K562 (cell line): Measurements from ENCODE around the gene PPP1R13L. TPM values are rescaled to one million over a fixed set of nuclear protein-coding genes. Genes with fewer than 3 reads are reported as not detected.
A peak's percentile ranks its signal among the peaks of the same experiment; 100 is the strongest.

Experiments used
- CBFB ChIP-seq: sonication (generic); formaldehyde crosslinking; IDR thresholded peaks from 2 replicates; pipeline ENCODE4 v1.4.0; 2020; ENCODE audit warnings: mild to moderate bottlenecking, missing genetic modification reagents
- CREM ChIP-seq: IDR thresholded peaks from 2 replicates; pipeline ENCODE4 v1.6.1; 2014; ENCODE audit warnings: antibody characterized with exemption, low read depth
- CTBP1 ChIP-seq: fragments of 450-650 bp; IDR thresholded peaks from 2 replicates; pipeline ENCODE4 v1.6.1; 2016; ENCODE audit warnings: borderline replicate concordance
- HCFC1 ChIP-seq: IDR thresholded peaks from 2 replicates; pipeline ENCODE4 v1.6.1; 2012; ENCODE audit warnings: low read depth, low read length, improper control_type of control experiment
- MYBL2 ChIP-seq, 2 experiments: fragments of 450-650 bp in 1 of 2; sonication (generic) in 1 of 2; formaldehyde crosslinking in 1 of 2; IDR thresholded peaks; 2 replicates each; pipeline versions ENCODE4 v1.6.1 to v1.8.1; 2017 to 2022; ENCODE audit warnings: borderline replicate concordance in 1 of 2, inconsistent platforms in 1 of 2, low read depth in 1 of 2, mild to moderate bottlenecking in 1 of 2, missing genetic modification reagents in 1 of 2, moderate library complexity in 1 of 2
- MYNN ChIP-seq, 2 experiments: sonication (generic); formaldehyde crosslinking in 1 of 2; IDR thresholded peaks; 2 replicates each; pipeline versions ENCODE4 v1.5.0 to v1.6.1; 2016 to 2020; ENCODE audit warnings: antibody characterized with exemption in 1 of 2, missing genetic modification reagents in 1 of 2
- POLR2G ChIP-seq: fragments of 200-400 bp; formaldehyde crosslinking; IDR thresholded peaks from 2 replicates; pipeline ENCODE4 v1.6.1; 2017; ENCODE audit warnings: low read depth, mild to moderate bottlenecking, antibody characterized with exemption, low read length, moderate library complexity
- SP1 ChIP-seq: sonication (generic); formaldehyde crosslinking; IDR thresholded peaks from 2 replicates; pipeline ENCODE4 v1.8.1; 2022; ENCODE audit warnings: mild to moderate bottlenecking, missing genetic modification reagents
- SRSF7 ChIP-seq: fragments of 200-400 bp; formaldehyde crosslinking; optimal IDR thresholded peaks from 2 replicates; pipeline ENCODE3; 2017; ENCODE audit warnings: mild to moderate bottlenecking, low read depth, low read length
- TRIM28 ChIP-seq: fragments of 450-650 bp; IDR thresholded peaks from 2 replicates; pipeline ENCODE4 v1.6.1; 2017
- XRCC4 ChIP-seq: IDR thresholded peaks from one replicate; pipeline ENCODE4 v1.6.1; 2011; ENCODE audit not compliant: insufficient read depth, insufficient read length; ENCODE audit errors: extremely low read depth
- ZC3H8 ChIP-seq: fragments of 450-650 bp; IDR thresholded peaks from 2 replicates; pipeline ENCODE4 v1.6.1; 2017
- ZFX ChIP-seq: sonication (generic); formaldehyde crosslinking; IDR thresholded peaks from 2 replicates; pipeline ENCODE4 v1.8.0; 2022; ENCODE audit warnings: mild to moderate bottlenecking, missing genetic modification reagents, moderate library complexity
- ZKSCAN3 ChIP-seq: fragments of 250-450 bp; sonication (Bioruptor Pico); IDR thresholded peaks from 2 replicates; pipeline ENCODE4 v1.4.0; 2020
- polyA plus RNA-seq, 8 experiments: library from polyadenylated mRNA; depleted of rRNA in 4 of 8; stranded (reverse) in 5 of 8; unstranded in 3 of 8; fragments of >200 nt; fragmentation: Nextera tagmentation in 2 of 8; fragmentation: Illumina TruSeq in 1 of 8; extraction: Ambion mirVana in 2 of 8; extraction: Trizol in 1 of 8; gene quantifications; 2 replicates each; pipeline versions ENCODE4 v1.2.1 to v1.2.3, GENCODE V29; 2011 to 2014; ENCODE audit warnings: inconsistent platforms in 1 of 8, missing spikeins in 1 of 8
- total RNA-seq, 7 experiments: library from RNA; depleted of rRNA in 6 of 7; stranded (reverse); fragments of >200 nt in 6 of 7; fragmentation: Illumina TruSeq in 2 of 7; extraction: Trizol in 2 of 7; gene quantifications; 2 replicates each; pipeline versions ENCODE4 v1.2.1 to v1.2.3, GENCODE V29; 2011 to 2021; ENCODE audit warnings: low replicate concordance in 1 of 7
- TF ChIP-seq, protein P1 (sequence below), 3 experiments: IDR thresholded peaks in 2 of 3; conservative IDR thresholded peaks in 1 of 3; 2 replicates each; pipeline ENCODE4 v1.5.1; 2011 to 2012; ENCODE audit warnings: low read length in 3 of 3, mild to moderate bottlenecking in 3 of 3, control low read depth in 2 of 3, improper control_type of control experiment in 1 of 3, inconsistent platforms in 1 of 3, low read depth in 1 of 3, mixed read lengths in 1 of 3, moderate library complexity in 1 of 3; ENCODE audit not compliant: insufficient read depth in 2 of 3
- TF ChIP-seq, protein P2 (sequence below): sonication (generic); formaldehyde crosslinking; IDR thresholded peaks from 2 replicates; pipeline ENCODE4 v1.8.0; 2022; ENCODE audit warnings: mild to moderate bottlenecking, missing genetic modification reagents
- TF ChIP-seq, protein P3 (sequence below): fragments of 250-450 bp; sonication (Bioruptor Pico); IDR thresholded peaks from 2 replicates; pipeline ENCODE4 v1.4.0; 2020; ENCODE audit warnings: mild to moderate bottlenecking, moderate library complexity

Gene PPP1R13L
- total and polyA plus RNA-seq, 9 of the 15 experiments (the other 6 are each of a cell fraction or from before 2014, with no cell fraction given): 0.32 to 6.7 (median 2.0) TPM

DNA sequence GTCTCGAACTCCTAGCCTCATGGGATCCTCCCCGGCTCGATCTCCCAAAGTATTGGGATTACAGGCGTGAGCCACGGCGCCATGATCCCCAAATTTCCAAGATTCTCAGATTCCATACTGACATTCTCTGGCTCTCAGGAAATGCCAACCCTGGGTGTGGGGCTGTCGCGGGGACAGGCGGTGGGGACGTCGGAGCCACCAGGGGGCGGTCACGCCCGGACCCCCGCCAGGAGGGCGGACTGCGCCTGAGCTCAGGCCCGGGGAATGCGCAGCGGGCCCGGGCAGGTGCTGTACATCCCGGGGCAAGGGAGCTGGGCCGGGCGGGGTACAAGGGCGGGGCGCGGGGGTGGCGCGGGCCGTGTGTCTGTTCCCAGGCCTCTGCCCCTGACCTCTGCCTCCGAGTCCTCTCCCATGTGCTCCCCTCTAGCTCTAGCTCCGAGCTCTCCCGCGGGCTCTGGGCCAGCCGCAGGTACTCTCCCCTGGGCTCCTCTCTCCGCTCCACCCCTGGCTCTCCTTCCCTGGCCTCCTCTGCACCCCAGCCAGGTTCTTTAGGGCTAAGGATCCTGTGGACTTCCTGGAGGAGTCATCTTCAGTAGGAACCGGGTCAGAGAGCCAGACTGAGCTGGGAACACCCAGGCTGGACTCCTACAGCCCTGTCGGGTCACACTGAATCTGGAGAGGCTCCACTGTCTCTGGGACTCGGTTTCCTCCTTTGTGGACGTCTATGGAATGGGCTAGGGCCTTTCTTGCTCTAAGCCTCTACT is 2.4 kb downstream of the PPP1R13L start (continued):
- TF ChIP-seq MYNN (IDR thresholded peaks at IDR 0.05) (no peak), MYNN (CRISPR knock-in tag; IDR thresholded peaks at IDR 0.05) (no peak), MYBL2 (IDR thresholded peaks at IDR 0.05; ENCODE audit: low read depth) (no peak), MYBL2 (CRISPR knock-in tag; IDR thresholded peaks at IDR 0.05; ENCODE audit: borderline replicate concordance) (no peak), SP1 (CRISPR knock-in tag) (peak; percentile 58; the same call in 1 of the 2 replicates), XRCC4 (no peak), POLR2G (peak; percentile 48), ZKSCAN3 (CRISPR knock-in tag) (no peak), HCFC1 (0 out of 2 replicates have a peak, but pooled peaks have one; percentile 10), ZC3H8 (no peak), ZFX (CRISPR knock-in tag) (peak; percentile 43; the same call in 1 of the 2 replicates), CBFB (CRISPR knock-in tag) (no peak), TRIM28 (no peak), CREM (peak; percentile 55), SRSF7 (no peak), CTBP1 (peak; percentile 28; the same call in 1 of the 2 replicates)
- TF ChIP-seq, protein P1, sequence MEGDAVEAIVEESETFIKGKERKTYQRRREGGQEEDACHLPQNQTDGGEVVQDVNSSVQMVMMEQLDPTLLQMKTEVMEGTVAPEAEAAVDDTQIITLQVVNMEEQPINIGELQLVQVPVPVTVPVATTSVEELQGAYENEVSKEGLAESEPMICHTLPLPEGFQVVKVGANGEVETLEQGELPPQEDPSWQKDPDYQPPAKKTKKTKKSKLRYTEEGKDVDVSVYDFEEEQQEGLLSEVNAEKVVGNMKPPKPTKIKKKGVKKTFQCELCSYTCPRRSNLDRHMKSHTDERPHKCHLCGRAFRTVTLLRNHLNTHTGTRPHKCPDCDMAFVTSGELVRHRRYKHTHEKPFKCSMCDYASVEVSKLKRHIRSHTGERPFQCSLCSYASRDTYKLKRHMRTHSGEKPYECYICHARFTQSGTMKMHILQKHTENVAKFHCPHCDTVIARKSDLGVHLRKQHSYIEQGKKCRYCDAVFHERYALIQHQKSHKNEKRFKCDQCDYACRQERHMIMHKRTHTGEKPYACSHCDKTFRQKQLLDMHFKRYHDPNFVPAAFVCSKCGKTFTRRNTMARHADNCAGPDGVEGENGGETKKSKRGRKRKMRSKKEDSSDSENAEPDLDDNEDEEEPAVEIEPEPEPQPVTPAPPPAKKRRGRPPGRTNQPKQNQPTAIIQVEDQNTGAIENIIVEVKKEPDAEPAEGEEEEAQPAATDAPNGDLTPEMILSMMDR (IDR thresholded peaks at IDR 0.05 in 2 of 3, conservative IDR thresholded peaks at IDR 0.05 in 1 of 3; ENCODE audit: insufficient read depth in 2 of 3, low read depth in 1 of 3, low read length in 3 of 3): peak; percentile 71 to 82 (median 81)
- TF ChIP-seq, protein P2, sequence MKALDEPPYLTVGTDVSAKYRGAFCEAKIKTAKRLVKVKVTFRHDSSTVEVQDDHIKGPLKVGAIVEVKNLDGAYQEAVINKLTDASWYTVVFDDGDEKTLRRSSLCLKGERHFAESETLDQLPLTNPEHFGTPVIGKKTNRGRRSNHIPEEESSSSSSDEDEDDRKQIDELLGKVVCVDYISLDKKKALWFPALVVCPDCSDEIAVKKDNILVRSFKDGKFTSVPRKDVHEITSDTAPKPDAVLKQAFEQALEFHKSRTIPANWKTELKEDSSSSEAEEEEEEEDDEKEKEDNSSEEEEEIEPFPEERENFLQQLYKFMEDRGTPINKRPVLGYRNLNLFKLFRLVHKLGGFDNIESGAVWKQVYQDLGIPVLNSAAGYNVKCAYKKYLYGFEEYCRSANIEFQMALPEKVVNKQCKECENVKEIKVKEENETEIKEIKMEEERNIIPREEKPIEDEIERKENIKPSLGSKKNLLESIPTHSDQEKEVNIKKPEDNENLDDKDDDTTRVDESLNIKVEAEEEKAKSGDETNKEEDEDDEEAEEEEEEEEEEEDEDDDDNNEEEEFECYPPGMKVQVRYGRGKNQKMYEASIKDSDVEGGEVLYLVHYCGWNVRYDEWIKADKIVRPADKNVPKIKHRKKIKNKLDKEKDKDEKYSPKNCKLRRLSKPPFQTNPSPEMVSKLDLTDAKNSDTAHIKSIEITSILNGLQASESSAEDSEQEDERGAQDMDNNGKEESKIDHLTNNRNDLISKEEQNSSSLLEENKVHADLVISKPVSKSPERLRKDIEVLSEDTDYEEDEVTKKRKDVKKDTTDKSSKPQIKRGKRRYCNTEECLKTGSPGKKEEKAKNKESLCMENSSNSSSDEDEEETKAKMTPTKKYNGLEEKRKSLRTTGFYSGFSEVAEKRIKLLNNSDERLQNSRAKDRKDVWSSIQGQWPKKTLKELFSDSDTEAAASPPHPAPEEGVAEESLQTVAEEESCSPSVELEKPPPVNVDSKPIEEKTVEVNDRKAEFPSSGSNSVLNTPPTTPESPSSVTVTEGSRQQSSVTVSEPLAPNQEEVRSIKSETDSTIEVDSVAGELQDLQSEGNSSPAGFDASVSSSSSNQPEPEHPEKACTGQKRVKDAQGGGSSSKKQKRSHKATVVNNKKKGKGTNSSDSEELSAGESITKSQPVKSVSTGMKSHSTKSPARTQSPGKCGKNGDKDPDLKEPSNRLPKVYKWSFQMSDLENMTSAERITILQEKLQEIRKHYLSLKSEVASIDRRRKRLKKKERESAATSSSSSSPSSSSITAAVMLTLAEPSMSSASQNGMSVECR (CRISPR knock-in tag): no peak
- TF ChIP-seq, protein P3, sequence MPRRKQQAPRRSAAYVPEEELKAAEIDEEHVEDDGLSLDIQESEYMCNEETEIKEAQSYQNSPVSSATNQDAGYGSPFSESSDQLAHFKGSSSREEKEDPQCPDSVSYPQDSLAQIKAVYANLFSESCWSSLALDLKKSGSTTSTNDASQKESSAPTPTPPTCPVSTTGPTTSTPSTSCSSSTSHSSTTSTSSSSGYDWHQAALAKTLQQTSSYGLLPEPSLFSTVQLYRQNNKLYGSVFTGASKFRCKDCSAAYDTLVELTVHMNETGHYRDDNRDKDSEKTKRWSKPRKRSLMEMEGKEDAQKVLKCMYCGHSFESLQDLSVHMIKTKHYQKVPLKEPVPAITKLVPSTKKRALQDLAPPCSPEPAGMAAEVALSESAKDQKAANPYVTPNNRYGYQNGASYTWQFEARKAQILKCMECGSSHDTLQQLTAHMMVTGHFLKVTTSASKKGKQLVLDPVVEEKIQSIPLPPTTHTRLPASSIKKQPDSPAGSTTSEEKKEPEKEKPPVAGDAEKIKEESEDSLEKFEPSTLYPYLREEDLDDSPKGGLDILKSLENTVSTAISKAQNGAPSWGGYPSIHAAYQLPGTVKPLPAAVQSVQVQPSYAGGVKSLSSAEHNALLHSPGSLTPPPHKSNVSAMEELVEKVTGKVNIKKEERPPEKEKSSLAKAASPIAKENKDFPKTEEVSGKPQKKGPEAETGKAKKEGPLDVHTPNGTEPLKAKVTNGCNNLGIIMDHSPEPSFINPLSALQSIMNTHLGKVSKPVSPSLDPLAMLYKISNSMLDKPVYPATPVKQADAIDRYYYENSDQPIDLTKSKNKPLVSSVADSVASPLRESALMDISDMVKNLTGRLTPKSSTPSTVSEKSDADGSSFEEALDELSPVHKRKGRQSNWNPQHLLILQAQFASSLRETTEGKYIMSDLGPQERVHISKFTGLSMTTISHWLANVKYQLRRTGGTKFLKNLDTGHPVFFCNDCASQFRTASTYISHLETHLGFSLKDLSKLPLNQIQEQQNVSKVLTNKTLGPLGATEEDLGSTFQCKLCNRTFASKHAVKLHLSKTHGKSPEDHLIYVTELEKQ (CRISPR knock-in tag): no peak
